Measurements from ENCODE around the gene HK1. TPM values are rescaled to one million over a fixed set of nuclear protein-coding genes. Genes with fewer than 3 reads are reported as not detected.
"Not testable (repeated sequence)": the region's sequence is repeated elsewhere in the genome, so short reads cannot be mapped to it uniquely, and the experiment has no call there.

HK1 gene
- total and polyA plus RNA-seq, 11 donors, result 83.0 to 310 (median 227) TPM

GRCh38 chr10:69320521-69320920 lies 42.2 kb downstream of the HK1 start:
- TF ChIP-seq POLR2A (IDR thresholded peaks at IDR 0.05), result no peak
- TF ChIP-seq, protein P1, sequence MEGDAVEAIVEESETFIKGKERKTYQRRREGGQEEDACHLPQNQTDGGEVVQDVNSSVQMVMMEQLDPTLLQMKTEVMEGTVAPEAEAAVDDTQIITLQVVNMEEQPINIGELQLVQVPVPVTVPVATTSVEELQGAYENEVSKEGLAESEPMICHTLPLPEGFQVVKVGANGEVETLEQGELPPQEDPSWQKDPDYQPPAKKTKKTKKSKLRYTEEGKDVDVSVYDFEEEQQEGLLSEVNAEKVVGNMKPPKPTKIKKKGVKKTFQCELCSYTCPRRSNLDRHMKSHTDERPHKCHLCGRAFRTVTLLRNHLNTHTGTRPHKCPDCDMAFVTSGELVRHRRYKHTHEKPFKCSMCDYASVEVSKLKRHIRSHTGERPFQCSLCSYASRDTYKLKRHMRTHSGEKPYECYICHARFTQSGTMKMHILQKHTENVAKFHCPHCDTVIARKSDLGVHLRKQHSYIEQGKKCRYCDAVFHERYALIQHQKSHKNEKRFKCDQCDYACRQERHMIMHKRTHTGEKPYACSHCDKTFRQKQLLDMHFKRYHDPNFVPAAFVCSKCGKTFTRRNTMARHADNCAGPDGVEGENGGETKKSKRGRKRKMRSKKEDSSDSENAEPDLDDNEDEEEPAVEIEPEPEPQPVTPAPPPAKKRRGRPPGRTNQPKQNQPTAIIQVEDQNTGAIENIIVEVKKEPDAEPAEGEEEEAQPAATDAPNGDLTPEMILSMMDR (IDR thresholded peaks at IDR 0.05), result no peak
- H3K27ac ChIP-seq, result peak overlapping the region in 10 of 12 donors; percentile 90 to 98 (median 95)
- DNase-seq (peak in 1 of 5 donors; percentile 64), ATAC-seq (no peak)
- H3K36me3 ChIP-seq, result no peaks in the 10 kb centered on the region
- H3K9me3 ChIP-seq, result no peaks in the 10 kb centered on the region
- no peaks in the 10 kb centered on the region for H3K27me3 ChIP-seq
- H3K4me1 ChIP-seq, result peaks cover 8 to 73% (median 49%) of the 10 kb centered on the region in 12 donors
- WGBS, 4 donors, result 38 to 64% (median 42%) methylated on average over 3 of the region's 3 CpGs; no CpG with 5 or more reads in 1 of the 4 donors
- intact Hi-C loops (cut with DNase I), result loop anchor here in 3 of 10 donors (5.0 kb wide), 2 partner anchors 37 to 42 kb away; no protein-coding TSS in a partner anchor
- peak overlapping the region in 9 of 12 donors; percentile 74 to 100 (median 84) for H3K4me3 ChIP-seq

- ATAC-seq (no peak), DNase-seq (no peak)
- Histone ChIP-seq H3K36me3 (no peaks in the 10 kb centered on the region), H3K4me1 (peaks cover 11 to 80% (median 56%) of the 10 kb centered on the region in 12 donors), H3K27ac (peak overlapping the region in 5 of 12 donors; percentile 9 to 98 (median 90)), H3K9me3 (no peaks in the 10 kb centered on the region), H3K27me3 (no peaks in the 10 kb centered on the region), H3K4me3 (peak overlapping the region in 4 of 12 donors; percentile 77 to 100 (median 91))
- 76 to 79% (median 77%) methylated on average over 8 to 10 of the region's 10 CpGs for WGBS, 4 donors
- intact Hi-C loops (cut with DNase I), result loop anchor here in 3 of 10 donors (5.0 kb wide), 2 partner anchors 36 to 41 kb away; no protein-coding TSS in a partner anchor
- TF ChIP-seq, protein P1 (IDR thresholded peaks at IDR 0.05), result no peak
- TF ChIP-seq POLR2A (IDR thresholded peaks at IDR 0.05), result no peak
Observed at GRCh38 chr10:69321039-69321715, 42.9 kb downstream of the HK1 start.

DNA sequence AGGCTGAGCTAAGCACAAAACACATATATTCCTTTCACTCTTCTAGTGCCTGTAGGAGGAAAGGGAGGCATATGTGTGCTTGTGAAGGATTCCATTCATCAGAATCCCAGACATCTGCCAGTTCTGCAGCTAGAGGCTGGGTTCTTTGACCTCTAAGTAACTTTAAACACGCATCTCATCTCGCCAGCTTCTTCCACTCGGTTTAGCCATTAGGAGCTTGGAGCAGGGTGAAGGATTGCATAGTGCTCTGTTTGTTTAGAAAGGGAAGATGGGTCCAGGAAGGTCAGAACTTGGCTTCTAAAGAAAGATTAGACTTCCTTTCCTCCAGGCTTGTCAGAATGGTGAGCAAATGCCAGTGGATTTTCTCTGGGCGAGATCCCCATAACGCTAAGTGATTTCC lies 43.6 kb downstream of the HK1 start:
- H3K27ac ChIP-seq, result peak overlapping the region in 5 of 12 donors; percentile 19 to 94 (median 38)
- 46 to 63% (median 62%) methylated on average over 5 of the region's 5 CpGs for WGBS, 4 donors
- intact Hi-C loops (cut with DNase I), result loop anchor here in 3 of 10 donors (5.0 kb wide), 2 partner anchors 35 to 40 kb away; no protein-coding TSS in a partner anchor
- peaks cover 9 to 84% (median 61%) of the 10 kb centered on the region in 12 donors for H3K4me1 ChIP-seq
- TF ChIP-seq, protein P1 (IDR thresholded peaks at IDR 0.05), result no peak
- no peak for TF ChIP-seq POLR2A (IDR thresholded peaks at IDR 0.05)
- H3K9me3 ChIP-seq, result no peaks in the 10 kb centered on the region
- ATAC-seq (no peak), DNase-seq (no peak)
- no peak overlapping the region for H3K4me3 ChIP-seq
- H3K36me3 ChIP-seq, result no peaks in the 10 kb centered on the region
- no peaks in the 10 kb centered on the region for H3K27me3 ChIP-seq

DNA sequence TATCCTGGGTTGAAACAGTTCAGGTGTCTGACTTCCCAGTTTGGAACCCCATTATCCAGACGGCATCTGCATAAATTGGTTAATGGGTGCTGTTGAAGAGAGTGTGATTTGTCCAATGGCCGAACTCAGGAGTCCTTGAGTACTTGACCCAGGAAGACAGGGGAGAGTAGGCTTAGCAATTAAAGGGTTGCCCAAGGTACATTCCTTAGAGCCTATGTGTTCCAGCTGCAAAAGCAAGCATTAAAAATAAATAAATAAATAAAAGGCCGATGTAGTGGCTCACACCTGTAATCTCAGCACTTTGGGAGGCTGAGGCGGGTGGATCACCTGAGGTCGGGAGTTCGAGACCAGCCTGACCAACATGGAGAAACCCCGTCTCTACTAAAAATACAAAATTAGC lies 44.0 kb downstream of the HK1 start:
- 75 to 98% (median 95%) methylated on average over 5 to 7 of the region's 7 CpGs for WGBS, 4 donors
- DNase-seq, H3K36me3 ChIP-seq, H3K27me3 ChIP-seq, H3K4me3 ChIP-seq, ATAC-seq, H3K9me3 ChIP-seq: not testable (repeated sequence)
- Histone ChIP-seq H3K4me1 (peaks cover 9 to 85% (median 66%) of the 10 kb centered on the region in 12 donors), H3K27ac (peak overlapping the region in 3 of 12 donors; percentile 19 to 90 (median 38))
- intact Hi-C loops (cut with DNase I), result loop anchor here in 3 of 10 donors (5.0 kb wide), 2 partner anchors 35 to 40 kb away; no protein-coding TSS in a partner anchor
